ENCODE data around the gene MGMT.

MGMT gene

GRCh38 chr10:129521161-129522025 lies 54.4 kb downstream of the MGMT start:
- DNase-seq (ENCODE audit: low spot score), result no peak

DNA sequence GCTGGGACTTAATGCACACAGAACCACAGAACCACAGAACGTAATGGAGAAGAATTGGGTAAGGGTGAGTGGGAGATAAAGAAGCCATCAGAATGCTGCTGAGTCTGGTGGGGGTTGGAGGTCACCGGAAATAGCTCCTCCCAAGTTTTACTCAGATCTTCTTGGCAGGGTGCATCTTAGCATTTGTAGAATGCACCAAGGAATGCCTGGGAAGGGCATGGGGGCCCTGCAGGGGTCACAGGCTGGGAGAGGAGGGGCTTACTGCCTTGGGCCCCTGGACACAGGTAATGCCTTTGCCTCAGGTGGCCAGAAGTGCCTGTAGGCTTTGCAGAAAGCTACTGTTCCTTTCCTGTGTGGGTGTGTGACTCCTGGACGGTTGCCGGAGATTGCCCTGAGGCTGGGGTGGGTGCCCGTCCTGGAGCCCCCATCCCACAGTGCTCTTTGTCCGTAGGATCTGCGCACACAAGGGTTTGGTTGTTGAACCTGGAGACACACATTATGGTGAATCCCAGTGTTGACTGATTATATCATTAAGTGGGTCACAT lies 55.1 kb downstream of the MGMT start:
- DNase-seq (ENCODE audit: low spot score), result no peak

DNA sequence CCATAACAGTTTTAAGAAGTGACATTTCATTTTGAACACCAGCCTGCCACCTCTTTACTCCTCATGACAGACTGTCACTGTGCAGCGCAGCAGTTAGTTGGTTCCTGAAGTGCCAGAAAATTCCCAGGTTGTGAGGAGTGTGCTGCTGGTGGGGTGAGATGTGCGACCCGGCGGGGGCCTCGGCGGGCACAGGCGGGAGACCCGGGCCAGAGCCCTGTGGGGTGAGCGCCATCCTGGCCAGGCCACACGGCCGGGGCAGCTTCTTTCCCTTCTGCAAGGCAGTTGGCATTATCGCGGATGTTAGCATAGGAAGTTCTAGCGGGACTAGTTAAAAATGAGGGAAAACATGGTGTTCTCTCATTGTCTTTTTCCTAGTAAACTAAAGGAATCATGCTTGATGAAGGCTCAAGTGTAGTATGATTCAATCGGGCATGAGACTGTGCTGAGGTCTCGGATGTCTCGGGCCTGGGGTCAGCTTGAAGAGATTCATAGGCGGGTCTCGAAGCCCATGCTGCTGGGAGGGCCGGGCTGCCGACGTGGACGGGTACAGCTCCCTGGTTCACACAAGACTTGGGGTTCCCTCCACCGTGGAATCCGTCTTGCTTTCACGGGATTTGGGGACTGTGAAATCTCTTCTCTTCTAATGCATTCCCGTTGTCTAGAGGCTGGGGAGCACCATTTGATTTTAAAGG lies 56.1 kb downstream of the MGMT start:
- no peak for DNase-seq (ENCODE audit: low spot score)

GRCh38 chr10:129523723-129524316 lies 56.8 kb downstream of the MGMT start:
- DNase-seq (ENCODE audit: low spot score), result no peak

DNA sequence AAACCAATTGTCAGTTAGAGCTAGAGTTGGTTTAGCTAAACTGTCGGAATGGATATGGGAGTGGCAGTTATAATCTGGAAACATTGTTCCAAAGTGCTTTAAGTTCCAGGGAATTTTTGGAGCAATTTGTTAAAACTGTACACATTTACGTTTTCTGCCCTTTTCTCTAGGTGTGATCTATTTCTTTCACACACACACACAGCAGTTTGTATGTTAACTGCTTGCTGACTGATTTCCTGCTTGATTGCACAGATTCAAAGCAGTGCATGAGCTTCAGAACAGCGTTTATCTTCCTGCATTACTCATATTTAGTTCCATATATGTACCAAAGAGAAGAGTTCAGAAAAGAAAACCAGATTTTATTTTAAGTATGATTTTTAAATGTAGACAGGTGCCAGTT lies 57.9 kb downstream of the MGMT start:
- no peak for DNase-seq (ENCODE audit: low spot score)

DNA sequence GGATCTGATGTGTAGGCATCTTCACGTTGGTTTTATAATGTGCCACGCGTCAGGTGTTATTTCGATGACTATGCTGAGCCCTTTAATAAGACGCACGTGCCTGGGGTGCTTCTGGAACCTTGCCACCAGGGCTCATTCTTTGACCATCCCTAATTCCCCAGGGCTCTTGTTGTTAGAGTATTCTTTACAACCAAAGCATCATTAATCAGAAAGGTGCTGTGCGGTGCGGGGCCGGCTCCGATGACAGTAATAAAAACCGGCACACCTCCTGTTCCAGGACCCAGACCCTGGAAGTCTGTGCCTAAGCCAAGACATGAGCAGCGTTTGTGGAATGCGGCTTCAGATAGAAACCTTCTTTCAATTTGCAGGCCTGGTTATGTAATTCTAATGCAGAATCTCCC lies 58.4 kb downstream of the MGMT start:
- DNase-seq (ENCODE audit: low spot score), result no peak

DNA sequence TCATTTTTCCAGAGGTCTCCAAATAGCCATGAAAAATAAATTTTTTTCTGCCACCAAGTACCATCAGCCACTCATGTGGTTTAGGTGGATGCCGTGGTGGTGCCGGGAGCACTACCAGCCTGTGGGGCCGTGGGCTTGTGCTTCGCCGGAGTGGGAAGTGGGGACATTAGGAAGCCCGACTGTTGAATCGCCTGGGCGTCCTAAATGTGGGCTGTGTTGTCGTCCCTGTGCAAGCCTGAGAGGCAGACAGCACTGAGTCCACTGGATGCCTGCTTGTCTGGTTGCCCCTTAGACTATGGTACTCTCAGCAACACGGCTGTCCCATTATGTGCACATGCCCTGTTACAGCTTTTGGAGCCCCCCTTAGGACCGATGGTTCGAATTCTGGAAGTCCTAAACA lies 59.9 kb downstream of the MGMT start:
- DNase-seq (ENCODE audit: low spot score), result no peak

DNA sequence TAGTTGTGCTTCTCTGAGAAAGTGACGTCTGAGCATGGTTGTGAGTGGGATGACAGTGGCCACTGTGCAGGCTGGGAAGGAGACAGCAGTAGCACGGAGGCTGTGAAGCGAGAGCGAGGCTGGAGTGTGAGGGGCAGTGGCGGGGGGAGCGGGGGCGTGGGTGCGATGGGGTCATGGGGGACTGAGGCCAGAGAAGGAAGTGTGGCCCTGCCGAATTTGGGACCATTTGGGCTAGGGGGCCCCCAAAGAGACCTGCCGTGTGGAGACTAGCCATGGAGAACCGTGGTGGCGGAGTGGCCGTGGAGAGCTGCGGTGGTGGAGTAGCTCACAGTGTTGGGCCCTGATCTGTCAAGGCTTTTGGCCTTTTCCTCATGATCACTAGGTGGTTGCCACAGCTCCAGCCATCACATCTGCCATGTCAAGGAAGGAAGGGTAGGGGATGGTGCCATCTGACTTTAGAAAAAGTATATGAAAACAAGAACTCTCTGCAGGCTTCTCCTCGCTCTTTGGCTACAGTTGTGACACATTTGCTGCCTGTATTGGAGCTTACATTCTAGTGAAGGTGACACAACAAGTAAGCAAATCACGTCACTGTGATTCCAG lies 61.4 kb downstream of the MGMT start:
- DNase-seq (ENCODE audit: low spot score), result no peak

- DNase-seq (ENCODE audit: low spot score), result no peak
Observed at GRCh38 chr10:129530581-129530980, 63.5 kb downstream of the MGMT start.

DNA sequence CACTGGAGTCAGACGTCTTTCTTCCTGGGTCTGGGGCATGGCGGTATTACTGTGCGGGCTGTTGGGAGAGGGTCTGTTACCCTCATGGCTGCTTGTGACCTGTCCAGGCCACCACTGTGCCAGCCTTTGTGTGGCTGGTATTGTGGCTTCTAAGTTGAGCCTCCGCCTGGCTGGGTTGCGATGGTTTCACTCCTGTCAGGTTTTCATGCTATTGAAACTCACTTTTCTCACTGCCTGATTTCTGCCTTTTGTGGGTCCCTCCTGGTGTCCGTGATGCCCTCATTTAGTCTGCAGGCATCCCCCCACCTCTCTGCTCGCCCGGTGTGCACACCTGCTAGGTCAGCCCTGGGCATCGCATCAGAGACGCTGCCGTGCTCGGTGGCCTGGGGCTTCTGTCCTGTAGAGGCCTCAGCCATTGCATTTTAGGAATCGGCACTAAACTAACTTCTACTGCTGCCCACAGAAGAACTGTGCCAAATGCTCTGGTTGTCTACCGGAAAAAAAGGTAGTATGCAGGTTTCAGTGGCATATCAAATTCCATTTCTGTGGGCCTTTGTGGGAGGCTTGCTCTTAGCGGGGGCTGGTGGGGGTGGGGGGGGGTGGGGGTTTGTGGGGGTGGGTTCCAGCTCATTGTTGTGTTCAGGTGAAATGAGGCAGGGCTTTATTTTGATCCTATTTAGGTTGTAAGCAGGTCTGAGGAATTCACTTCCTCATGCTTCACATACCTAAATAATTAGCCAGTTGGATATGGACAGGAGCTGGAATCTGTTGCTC lies 64.3 kb downstream of the MGMT start:
- peak; percentile 39 for DNase-seq (ENCODE audit: low spot score)

DNA sequence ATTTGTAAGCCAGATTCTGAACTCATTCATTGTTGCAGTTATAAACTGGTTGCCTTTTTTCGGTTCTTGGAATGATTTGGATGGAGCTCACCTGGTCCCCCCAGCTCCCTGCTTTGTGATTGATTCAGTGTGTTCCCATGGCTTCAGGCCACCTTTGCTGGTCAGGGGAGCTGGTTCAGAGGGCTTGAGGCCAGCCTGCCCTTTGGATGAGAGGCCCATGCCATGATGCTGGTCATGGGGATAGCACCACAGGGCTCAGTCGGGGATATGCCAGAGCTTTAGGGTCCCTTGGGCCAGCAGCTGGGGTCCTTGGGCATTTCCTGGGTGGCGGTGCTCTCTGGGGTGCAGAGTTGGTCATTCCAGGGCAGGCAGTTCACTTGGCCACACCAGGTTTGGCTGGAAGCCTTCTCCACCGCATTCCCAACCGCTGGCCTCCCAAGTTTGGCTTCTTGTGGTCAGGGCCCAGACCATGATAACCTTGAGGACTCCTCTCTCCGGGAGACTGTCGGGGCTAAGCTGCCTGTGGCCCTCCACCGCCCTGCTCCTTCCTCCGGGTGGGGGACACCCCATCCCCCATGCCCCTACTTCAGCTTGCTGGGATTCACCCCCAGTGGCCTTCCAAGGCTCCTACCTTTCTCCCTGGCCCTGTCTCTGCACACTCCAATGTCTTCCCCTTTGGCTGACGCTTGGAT lies 65.1 kb downstream of the MGMT start:
- DNase-seq (ENCODE audit: low spot score), result no peak

- no peak for DNase-seq (ENCODE audit: low spot score)
Observed at GRCh38 chr10:129532838-129533237, 65.8 kb downstream of the MGMT start.

DNA sequence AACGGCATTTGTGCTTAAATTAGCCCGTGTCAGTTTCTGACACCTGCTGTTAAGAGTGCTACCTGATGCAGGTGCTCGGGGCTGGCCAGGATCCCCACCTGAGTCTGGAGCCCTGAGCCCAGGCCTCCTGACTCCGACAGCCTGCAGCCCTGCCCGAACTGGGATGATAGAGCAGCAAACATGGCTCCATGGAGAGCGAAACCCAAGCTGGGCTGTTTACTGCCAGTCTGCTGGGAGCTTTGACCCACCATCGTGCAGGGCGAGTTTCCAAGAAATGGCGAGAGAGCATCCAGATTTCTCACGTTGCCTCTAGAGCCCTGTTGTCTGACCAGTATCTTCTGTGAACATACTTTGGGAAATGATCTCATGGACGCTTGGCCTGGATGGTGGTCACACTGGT lies 66.2 kb downstream of the MGMT start:
- DNase-seq (ENCODE audit: low spot score), result no peak

DNA sequence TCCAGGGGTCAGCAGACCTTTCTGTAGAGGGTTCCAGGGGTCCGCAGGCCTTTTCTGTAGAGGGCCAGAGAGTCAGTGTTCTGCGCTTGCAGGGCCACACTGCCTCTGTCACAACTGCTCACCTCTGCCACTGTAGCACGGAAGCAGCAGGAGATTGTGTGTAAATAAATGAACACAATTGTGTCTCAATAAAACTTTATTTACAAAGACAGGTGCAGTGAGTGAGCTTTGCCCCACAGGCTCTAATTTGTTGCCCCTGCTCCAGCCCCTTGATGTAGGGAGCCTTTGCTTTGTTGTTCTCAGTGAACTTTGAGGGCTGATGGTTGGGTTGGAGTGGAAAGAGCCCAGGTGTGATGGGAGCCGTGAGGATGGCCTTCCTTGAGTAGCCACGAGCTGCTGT lies 67.8 kb downstream of the MGMT start:
- DNase-seq (ENCODE audit: low spot score), result no peak

DNA sequence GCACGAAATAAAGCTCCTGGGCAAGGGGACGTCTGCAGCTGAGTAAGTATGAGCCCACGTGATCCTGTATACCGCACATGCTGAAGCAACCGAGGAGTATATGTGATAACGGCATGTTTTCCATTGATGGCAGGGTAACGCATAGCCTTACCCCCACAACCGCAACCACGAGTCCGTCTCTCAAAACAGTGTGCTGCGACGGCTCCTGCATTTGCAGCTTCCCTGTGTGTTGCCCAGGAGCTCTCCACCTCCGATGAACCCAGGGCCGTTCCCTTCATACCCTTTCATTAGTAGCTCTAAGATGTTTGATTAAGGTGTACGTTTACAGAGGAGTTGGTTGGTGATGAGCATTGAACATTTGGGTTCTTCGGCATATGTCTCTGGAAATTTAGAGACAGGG lies 69.3 kb downstream of the MGMT start:
- no peak for DNase-seq (ENCODE audit: low spot score)

DNA sequence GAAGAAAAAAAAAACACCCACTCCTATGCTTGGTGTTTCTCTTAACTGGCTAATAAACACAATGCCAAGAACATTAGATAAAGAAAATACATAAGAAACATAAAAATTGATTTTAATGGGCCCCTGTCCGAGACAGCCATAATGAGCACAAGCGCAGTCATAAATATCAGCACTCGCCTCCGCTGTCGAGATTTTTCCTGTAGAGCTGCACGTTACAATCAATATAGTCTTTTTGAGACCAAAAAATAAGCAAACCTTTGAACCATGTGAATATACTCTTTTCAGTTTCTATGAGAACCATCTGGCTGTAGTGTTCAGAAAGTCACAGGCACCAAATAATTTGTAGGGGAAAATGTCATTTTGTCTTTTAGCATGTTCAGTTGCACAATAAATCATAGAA lies 70.1 kb downstream of the MGMT start:
- DNase-seq (ENCODE audit: low spot score), result no peak

- no peak for DNase-seq (ENCODE audit: low spot score)
Observed at GRCh38 chr10:129538236-129538635, 71.2 kb downstream of the MGMT start.

- DNase-seq (ENCODE audit: low spot score), result no peak
Observed at GRCh38 chr10:129541200-129541599, 74.2 kb downstream of the MGMT start.

GRCh38 chr10:129541748-129542487 lies 74.9 kb downstream of the MGMT start:
- DNase-seq (ENCODE audit: low spot score), result no peak

DNA sequence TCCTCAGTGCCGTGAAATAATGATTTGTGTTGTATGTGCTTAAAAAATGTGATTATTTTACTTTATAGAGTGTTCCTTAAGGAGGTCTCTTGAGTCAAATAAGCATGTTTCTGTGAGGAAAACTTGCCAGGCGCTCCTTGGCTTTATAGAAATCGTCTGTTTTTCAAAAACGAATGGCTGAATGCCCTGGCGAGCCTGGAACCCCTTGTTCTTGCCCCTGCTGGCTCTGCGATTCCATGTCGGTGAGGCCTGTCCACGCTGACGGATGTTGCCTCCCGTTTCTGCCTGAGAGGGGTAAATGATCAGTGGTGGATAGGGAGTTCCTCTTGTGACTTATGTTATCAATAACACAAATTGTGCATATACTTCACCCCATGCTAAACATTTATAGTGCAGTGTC lies 75.5 kb downstream of the MGMT start:
- DNase-seq (ENCODE audit: low spot score), result no peak
